ENCODE measurements around the gene GRAMD1B. TPM values are rescaled to one million over a fixed set of nuclear protein-coding genes. Genes with fewer than 3 reads are reported as not detected.

The GRAMD1B gene
- polyA plus RNA-seq, 1 experiment: 2.7 TPM

DNA sequence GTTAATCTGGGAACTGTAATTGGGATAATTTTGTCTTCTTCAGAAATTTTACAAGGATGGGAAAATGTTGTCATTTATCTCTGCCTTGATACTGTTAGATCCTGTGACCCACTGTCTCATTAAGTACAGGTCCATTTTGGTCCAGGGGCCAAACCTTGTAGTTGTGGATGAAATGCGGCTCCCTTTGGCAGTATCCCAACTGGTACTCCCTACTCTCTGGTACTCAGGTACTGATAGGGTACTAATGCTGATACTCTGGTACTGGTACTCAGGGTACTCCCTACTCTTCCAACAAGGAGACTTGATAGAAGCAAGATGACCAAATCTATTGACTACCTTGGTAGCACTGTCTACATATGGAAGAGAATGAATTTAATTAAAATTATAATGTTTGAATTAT is 97.9 kb downstream of the GRAMD1B start:
- TF ChIP-seq, protein P1, sequence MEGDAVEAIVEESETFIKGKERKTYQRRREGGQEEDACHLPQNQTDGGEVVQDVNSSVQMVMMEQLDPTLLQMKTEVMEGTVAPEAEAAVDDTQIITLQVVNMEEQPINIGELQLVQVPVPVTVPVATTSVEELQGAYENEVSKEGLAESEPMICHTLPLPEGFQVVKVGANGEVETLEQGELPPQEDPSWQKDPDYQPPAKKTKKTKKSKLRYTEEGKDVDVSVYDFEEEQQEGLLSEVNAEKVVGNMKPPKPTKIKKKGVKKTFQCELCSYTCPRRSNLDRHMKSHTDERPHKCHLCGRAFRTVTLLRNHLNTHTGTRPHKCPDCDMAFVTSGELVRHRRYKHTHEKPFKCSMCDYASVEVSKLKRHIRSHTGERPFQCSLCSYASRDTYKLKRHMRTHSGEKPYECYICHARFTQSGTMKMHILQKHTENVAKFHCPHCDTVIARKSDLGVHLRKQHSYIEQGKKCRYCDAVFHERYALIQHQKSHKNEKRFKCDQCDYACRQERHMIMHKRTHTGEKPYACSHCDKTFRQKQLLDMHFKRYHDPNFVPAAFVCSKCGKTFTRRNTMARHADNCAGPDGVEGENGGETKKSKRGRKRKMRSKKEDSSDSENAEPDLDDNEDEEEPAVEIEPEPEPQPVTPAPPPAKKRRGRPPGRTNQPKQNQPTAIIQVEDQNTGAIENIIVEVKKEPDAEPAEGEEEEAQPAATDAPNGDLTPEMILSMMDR (IDR thresholded peaks at IDR 0.05; ENCODE audit: low read depth, low read length): no peak
- CTCF ChIA-PET: interaction anchor here (0.8 kb wide), 1 partner anchor 49 kb away, joined by 3 read pairs; no protein-coding TSS in a partner anchor

DNA sequence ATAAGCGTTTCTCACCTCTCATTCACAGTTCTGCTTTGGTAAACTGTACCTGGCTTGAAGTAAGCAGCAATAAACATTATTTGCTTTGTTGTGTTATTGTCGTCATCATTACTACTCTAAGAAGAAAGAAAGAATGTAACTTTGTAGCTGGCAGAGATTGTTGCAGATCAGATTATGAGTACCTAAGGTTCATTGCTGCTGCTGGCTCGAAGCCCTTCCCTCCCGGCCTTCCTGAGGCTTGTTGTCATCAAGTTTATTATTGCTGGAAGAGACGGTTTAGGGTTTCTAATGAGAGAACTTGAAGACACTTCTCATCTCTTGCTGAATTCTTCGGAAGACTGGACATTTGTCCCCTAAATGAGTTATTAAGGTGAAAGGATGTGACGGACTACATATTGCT is 101.3 kb downstream of the GRAMD1B start:
- Histone ChIP-seq H3K4me3 (ENCODE audit: low read depth, low read length) (no peak overlapping the region), H3K27me3 (ENCODE audit: control insufficient read depth, insufficient read depth, low read length) (no peaks in the 10 kb centered on the region), H3K9me3 (ENCODE audit: control insufficient read depth, insufficient read depth, low read length) (no peaks in the 10 kb centered on the region), H3K27ac (ENCODE audit: low read depth, low read length) (no peak overlapping the region)
- ChIA-PET POLR2A (no interaction called here), CTCF (interaction anchor here (1.3 kb wide), 1 partner anchor 46 kb away, joined by 5 read pairs; no protein-coding TSS in a partner anchor)
- TF ChIP-seq, protein P1 (IDR thresholded peaks at IDR 0.05; ENCODE audit: low read depth, low read length): no peak
- no peak for DNase-seq (ENCODE audit: low read depth, low spot score)

More for the DNA sequence above, 97.9 kb downstream of the GRAMD1B start:
- H3K27ac ChIP-seq (ENCODE audit: low read depth, low read length): no peak overlapping the region
- H3K9me3 ChIP-seq (ENCODE audit: control insufficient read depth, insufficient read depth, low read length): no peaks in the 10 kb centered on the region
- no peak for DNase-seq (ENCODE audit: low read depth, low spot score)
- H3K4me3 ChIP-seq (ENCODE audit: low read depth, low read length): no peak overlapping the region
- peaks cover 2% of the 10 kb centered on the region for H3K27me3 ChIP-seq (ENCODE audit: control insufficient read depth, insufficient read depth, low read length)
- POLR2A ChIA-PET: no interaction called here

DNA sequence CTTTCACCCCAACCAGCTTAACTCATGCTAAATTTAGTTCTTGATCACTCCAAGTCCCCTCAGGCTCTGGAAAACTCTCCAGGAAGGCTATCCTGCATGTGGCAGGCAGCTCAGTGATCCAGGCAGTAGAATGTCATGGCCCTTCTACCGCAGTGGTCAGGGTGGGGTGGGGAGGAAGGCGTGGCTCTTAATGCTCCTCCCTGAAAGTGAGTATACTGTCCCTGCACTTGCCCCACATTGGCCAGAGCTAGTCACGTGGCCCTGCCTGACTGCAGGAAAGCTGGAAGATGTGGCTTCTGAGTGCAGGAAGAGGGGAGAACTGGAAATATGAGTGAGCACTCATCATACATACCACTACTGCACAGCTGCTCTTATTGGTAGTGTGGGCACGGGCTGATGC is 102.1 kb downstream of the GRAMD1B start:
- DNase-seq (ENCODE audit: low read depth, low spot score): no peak
- ChIA-PET CTCF (no interaction called here), POLR2A (no interaction called here)
- H3K27ac ChIP-seq (ENCODE audit: low read depth, low read length): no peak overlapping the region
- TF ChIP-seq, protein P1 (IDR thresholded peaks at IDR 0.05; ENCODE audit: low read depth, low read length): no peak
- H3K4me3 ChIP-seq (ENCODE audit: low read depth, low read length): no peak overlapping the region
- no peaks in the 10 kb centered on the region for H3K9me3 ChIP-seq (ENCODE audit: control insufficient read depth, insufficient read depth, low read length)
- H3K27me3 ChIP-seq (ENCODE audit: control insufficient read depth, insufficient read depth, low read length): no peaks in the 10 kb centered on the region

- CTCF ChIA-PET: interaction anchor here (0.6 to 2.4 kb wide), 4 partner anchors 19 to 45 kb away, joined by 3 to 6 read pairs (median 4); no protein-coding TSS in a partner anchor
- no peak overlapping the region for H3K27ac ChIP-seq (ENCODE audit: low read depth, low read length)
- TF ChIP-seq, protein P1 (IDR thresholded peaks at IDR 0.05; ENCODE audit: low read depth, low read length): no peak
- H3K27me3 ChIP-seq (ENCODE audit: control insufficient read depth, insufficient read depth, low read length): no peaks in the 10 kb centered on the region
- POLR2A ChIA-PET: no interaction called here
- DNase-seq (ENCODE audit: low read depth, low spot score): no peak
- H3K9me3 ChIP-seq (ENCODE audit: control insufficient read depth, insufficient read depth, low read length): no peaks in the 10 kb centered on the region
- no peak overlapping the region for H3K4me3 ChIP-seq (ENCODE audit: low read depth, low read length)
Observed at GRCh38 chr11:123535401-123535800, 105.3 kb downstream of the GRAMD1B start.

DNA sequence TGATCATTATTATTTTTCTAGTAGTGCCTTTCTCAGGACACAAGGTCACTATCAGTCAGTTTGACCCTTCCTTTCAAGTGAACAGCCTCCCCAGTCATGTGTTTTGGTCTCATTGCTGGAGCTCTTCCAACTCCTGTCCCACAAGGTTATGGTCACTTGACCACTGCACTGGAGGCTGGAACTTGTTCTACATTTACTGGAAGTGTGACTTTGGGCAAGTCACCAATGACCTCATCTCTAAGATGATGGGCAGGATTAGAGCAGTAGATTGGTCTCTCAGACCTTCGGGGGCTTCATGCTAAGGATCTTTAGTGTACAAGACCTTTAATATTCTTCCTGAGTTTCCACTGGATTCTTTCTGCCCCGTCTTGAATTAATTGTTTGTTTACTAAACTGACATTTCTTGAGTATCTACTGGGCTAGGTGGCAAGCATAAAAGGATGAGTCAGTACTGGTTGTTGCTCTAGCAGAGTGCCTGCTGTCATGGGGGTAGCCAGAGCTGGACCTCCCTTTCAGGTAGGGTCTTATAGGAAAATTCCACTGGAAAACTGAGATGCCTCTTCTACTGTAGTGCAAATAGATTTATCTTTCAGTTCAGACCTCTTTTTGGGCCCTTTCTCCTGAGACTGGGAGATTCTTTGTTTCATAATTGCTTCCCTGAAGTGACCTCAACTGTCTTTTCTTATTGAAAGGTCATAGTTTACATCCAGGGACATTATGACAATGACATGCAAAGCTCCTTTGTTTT is 106.8 kb downstream of the GRAMD1B start:
- Histone ChIP-seq H3K27me3 (ENCODE audit: control insufficient read depth, insufficient read depth, low read length) (no peaks in the 10 kb centered on the region), H3K27ac (ENCODE audit: low read depth, low read length) (no peak overlapping the region), H3K4me3 (ENCODE audit: low read depth, low read length) (no peak overlapping the region), H3K9me3 (ENCODE audit: control insufficient read depth, insufficient read depth, low read length) (no peaks in the 10 kb centered on the region)
- TF ChIP-seq, protein P1 (IDR thresholded peaks at IDR 0.05; ENCODE audit: low read depth, low read length): no peak
- ChIA-PET POLR2A (no interaction called here), CTCF (interaction anchor here (2.0 to 2.4 kb wide), 3 partner anchors 18 to 44 kb away, joined by 5 to 6 read pairs (median 5); no protein-coding TSS in a partner anchor)
- DNase-seq (ENCODE audit: low read depth, low spot score): no peak

All from AG04450 (cell line).